ENCODE data around the gene EPB41L4B.

DNA sequence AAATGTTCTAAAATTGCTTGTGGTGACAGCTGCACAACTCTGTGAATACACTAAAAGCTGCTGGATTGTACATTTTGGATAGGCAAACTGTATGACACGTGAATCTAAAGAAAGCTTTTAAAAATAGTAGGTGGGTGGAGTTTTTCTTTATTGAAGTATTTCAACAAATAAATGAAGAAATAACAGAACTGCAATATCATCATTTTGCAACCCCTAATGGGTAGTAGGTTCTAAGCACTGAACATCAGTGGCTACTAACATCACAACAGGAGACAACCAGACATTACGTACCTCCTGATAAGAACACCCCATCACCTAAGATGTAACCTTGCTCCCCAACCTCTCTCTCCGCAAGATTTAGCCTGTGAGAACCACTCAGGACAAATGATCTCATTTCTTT, 38.6 kb downstream of the EPB41L4B start:
- TF ChIP-seq EZH2phosphoT487 (IDR thresholded peaks at IDR 0.05; ENCODE audit: low read depth): no peak
- TF ChIP-seq, protein P1, sequence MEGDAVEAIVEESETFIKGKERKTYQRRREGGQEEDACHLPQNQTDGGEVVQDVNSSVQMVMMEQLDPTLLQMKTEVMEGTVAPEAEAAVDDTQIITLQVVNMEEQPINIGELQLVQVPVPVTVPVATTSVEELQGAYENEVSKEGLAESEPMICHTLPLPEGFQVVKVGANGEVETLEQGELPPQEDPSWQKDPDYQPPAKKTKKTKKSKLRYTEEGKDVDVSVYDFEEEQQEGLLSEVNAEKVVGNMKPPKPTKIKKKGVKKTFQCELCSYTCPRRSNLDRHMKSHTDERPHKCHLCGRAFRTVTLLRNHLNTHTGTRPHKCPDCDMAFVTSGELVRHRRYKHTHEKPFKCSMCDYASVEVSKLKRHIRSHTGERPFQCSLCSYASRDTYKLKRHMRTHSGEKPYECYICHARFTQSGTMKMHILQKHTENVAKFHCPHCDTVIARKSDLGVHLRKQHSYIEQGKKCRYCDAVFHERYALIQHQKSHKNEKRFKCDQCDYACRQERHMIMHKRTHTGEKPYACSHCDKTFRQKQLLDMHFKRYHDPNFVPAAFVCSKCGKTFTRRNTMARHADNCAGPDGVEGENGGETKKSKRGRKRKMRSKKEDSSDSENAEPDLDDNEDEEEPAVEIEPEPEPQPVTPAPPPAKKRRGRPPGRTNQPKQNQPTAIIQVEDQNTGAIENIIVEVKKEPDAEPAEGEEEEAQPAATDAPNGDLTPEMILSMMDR (IDR thresholded peaks at IDR 0.05; ENCODE audit: low read depth, low read length): no peak
